Stimulated activated CD4-positive, alpha-beta T cell treated with anti-CD3 and anti-CD28 coated beads, TNF-alpha, amount 100 ng/mL, for 1 hour (primary cell): Measurements from ENCODE around the gene NFIA.
"Not testable (repeated sequence)": the region's sequence is repeated elsewhere in the genome, so short reads cannot be mapped to it uniquely, and the experiment has no call there.

Experiments
- DNase-seq, 3 donors: peaks; one replicate each; pipeline ENCODE4 v3.0.0-alpha.2; 2020; ENCODE audit warnings: low read depth in 3 of 3, low spot score in 1 of 3

The NFIA gene

DNA sequence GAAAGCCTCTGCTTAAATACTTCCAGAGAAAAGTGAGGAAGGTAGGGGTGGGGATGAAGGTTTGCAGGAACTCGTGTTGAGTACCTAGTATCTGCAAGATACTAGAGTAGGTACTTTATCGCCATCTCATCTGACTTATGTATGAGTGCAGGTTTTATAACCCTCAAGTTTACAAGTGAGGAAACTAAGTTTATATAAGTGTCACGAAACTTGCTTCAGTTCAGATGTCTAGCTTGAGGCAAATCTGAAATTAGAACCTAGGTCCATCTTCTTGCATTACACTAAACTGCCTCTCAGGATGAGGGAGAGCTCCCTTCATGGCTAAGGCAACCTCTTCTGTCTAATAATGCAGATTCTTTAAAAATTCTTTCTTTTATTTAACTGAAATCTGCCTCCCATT, 43.5 kb downstream of the NFIA start:
- no peak for DNase-seq

DNA sequence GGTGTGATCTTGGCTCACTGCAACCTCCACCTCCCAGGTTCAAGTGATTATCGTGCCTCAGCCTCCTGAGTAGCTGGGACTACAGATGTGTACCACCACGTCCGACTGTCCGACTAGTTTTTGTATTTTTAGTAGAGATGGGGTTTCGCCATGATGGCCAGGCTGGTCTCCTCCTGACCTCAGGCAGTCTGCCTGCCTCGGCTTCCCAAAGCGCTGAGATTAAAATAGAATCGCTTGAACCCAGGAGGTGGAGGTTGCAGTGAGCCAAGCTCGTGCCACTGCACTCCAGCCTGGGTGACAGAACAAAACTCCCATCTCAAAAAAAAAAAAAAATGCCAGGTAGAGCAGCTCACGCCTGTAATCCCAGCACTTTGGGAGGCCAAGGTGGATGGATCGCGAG, 44.5 kb downstream of the NFIA start:
- DNase-seq, result not testable (repeated sequence)

- no peak for DNase-seq
Measured at GRCh38 chr1:61130338-61131000, 48.1 kb downstream of the NFIA start.

DNA sequence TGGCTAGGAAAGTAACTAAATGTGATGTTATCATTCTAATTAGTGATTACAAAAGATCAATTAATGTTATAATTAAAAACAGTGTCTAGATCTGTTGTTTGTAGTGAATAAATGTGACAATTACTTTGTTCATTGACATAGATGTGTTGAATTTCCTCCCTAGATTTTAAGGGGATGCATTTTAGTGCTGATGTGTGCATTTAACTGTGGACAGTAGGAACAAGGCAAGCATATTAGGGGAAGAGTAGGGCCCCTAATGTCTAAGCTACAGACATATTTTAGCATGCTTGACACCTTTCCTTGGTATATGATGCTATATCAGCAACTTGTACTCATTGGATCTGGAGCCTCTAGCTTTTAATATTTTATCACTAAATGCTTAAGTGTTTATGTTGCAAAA, 48.9 kb downstream of the NFIA start:
- no peak for DNase-seq

GRCh38 chr1:61131716-61132115, 49.4 kb downstream of the NFIA start:
- DNase-seq, result no peak

DNA sequence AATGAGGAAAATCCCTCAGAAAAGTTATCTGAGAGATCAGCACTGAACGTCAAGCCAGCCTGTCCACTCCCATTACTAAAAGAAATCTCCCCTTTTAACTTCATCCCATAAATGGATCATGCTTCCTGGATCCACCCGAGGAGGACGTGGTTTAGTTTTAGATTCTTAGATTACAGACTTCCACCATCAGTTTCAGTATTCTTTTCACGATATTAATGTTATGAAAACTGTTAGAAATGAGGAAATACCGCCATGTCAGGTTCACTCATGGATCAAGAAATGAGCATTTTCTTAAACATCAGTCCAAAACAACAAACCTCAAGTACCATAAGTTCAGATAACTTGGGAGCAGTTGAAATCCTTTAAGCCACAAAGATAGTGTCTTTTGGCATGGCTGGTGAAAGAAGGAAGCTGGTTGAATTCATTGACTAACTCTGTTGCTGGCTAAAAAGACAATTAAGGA, 49.8 kb downstream of the NFIA start:
- DNase-seq, result no peak

DNA sequence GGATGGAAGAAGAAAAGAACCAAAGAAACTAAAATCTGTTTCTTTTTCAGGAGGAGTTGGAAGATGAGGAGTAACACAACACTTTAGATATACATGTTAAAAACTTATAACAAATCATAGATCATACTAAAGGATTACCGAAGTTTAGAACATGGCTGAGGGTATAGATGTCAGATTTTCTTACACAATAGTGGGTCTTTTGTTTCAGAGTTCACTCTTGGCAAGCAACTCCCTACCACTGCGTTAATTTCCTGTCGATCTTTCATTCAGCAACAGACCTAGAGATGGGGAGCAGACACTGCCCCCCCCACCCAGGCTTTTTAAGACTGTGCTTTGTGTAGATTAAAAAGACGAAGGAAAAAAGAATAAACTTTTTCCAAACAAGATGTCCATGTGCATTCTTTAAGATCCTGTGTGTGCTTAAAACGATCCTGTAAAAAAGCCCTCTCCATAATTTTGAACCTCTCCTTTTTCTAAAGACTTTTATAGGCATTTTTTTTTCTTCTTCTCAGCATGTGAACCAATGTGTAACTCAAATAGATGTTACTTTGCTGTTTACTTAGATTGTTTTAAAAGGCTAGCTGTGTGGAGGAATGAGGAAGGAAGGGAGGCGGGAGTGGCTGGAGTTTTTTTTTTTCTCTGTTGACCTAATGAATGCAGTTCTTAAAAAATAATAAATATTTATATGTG, 50.4 kb downstream of the NFIA start:
- no peak for DNase-seq

- DNase-seq, result no peak
Measured at GRCh38 chr1:61133335-61134019, 51.1 kb downstream of the NFIA start.

DNA sequence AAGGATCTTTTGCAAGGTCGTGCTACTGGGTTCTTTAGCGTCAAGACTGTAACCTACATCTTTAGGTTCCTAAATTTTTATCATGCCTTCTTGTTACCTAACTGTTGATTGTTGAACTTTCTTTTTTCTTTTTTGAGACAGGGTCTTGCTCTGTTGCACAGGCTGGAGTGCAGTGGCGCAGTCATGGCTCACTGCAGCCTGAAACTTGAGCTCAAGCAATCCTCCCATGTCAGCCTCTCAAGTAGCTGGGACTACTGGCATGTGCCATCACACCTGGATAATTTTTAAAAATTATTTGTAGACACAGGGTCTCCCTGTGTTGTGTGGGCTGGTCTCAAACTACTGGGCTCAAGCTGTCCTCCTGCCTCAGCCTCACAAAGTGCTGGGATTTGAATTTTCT, 52.9 kb downstream of the NFIA start:
- no peak for DNase-seq

DNA sequence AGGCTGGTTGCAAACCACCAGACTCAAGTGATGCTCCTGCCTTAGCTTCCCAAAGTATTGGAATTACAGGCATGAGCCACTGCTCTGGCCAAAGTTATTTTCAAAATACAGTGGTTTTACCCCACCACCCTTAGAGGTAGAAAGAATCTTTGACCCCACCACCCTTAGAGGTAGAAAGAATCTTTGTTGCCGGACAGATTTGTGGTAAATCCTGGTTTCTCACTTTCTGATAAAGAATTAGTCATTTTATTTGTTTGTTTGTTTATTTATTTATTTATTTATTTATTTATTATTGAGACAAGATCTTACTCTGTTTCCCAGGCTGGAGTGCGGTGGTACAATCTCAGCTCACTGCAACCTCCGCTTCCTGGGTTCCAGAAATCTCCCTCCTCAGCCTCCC, 55.9 kb downstream of the NFIA start:
- DNase-seq, result no peak

GRCh38 chr1:61138921-61139774, 56.8 kb downstream of the NFIA start:
- DNase-seq, result no peak

GRCh38 chr1:61139775-61140549, 57.6 kb downstream of the NFIA start:
- no peak for DNase-seq

DNA sequence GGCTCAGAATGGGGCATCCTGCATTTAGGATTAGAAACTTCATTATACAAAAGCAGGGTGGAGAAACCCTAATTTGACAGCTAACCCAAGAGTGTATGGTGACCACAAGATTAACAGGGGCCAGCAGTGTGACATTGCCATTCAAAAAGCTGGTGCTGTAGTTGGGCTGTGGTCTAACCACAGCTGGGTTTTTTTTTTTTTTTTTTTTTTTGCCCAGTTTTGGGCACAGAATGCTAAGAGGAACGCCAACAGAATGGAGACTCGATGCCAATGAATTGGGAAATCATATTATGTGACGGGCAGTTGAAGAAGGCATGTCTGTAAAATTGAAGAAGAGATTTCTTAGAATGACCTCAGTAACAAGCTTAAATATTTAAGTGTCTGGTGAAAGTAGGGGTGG, 58.4 kb downstream of the NFIA start:
- no peak for DNase-seq

DNA sequence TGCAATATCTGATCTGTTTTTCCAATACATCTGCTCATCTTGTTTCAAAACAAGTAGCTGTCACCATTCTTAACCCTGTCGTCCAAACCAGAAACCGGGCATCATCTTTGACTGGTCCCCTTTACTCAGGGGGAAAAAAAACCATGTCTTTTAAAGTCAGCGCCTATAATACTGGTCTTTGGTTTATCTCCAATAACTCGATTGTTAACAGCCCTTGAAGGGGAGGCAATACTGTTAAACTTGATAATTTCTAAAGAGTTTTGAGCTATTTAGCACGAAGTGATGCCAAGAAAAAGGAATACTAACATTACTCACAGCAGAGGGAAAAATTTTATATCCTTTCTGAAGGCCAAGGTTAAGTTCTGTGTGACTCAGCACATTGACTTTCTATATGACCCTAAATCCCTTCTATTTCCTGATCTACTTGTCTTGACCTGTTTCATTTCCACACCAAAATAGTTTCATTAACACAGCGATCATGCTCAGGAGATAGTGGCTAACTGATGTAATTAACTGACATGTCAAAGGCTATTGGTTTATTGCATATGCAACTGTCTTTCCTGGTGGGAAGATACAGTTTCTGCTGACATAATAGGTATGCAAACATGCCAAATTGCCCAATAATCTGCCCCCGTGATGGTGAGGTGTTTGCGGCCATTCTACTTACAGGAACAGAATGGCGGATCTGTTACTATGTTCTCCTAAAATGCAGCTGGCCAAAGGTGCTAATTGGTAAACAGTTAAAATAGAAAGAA, 59.1 kb downstream of the NFIA start:
- DNase-seq, result no peak

- no peak for DNase-seq
Measured at GRCh38 chr1:61142043-61142440, 59.7 kb downstream of the NFIA start.

DNA sequence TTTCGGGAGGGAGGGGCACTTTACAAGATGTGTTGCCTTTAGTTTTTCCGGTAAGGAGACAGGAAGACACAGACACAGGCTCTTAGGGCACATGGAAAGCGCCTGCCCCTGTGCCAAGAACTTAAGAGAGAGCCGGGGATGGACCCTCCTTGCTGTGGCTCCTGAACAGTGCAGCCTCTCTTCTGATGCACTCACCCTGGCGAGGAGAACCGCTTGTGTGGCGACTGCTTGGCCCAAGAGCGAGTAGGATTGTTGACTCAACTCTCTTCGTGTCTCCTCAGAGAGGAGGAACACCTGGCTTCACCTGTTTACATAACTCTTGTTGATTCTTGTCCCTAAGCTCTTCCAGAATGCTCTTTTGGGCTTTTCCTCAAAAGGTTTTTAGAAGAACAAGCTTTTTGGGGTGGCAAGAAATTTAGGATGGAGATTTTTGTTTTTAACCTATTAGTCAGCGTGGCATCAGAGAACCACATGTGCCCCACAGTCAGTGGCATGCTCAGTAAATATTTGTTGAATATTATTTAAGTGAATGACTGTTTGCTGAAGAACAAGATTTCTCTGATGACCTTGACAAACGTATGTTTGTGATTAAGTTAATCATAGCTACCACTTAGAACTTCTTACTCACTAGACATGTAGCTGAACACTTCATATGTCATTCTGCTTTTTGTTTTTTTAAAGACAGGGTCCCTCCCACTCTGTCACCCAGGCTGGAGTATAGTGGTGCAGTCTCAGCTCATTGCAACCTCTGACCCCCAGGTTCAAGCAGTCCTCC, 60.6 kb downstream of the NFIA start:
- DNase-seq, result no peak

DNA sequence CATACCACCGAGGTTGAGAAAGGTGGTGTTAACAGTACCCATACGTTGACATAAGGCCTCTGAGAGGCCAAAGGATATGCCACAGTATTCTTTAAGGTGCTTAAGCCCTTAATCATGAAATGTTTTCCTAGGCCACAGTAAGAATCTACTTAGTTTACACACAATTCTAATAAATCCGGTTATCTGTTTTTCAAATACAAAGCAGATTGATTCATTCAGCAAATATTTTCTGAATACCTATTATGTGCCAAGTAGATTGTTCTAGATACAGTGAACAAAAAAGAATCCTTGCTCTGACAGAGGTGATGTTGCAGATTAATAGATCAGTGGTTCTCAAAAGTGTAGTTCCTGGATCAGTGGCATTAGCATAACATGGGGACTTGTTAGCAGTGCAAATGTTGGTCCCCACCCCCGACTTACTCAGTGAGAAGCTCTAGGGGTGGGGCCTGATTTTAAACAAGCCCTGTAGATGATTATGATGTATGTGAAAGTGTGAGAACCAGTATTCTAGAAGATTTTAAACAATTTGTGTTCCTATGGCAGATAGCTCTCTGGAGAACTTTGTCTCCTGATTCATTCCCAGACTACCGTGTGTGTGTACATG, 61.6 kb downstream of the NFIA start:
- DNase-seq, result no peak

- no peak for DNase-seq
Measured at GRCh38 chr1:61149010-61149860, 66.9 kb downstream of the NFIA start.
